HepG2 (cell line): ENCODE measurements around the gene ZNF653. TPM values are rescaled to one million over a fixed set of nuclear protein-coding genes. Genes with fewer than 3 reads are reported as not detected.
A peak's percentile ranks its signal among the peaks of the same experiment; 100 is the strongest.

Source experiments
- CC2D1A ChIP-seq: sonication (generic); formaldehyde crosslinking; IDR thresholded peaks from 2 replicates; pipeline ENCODE4 v1.8.1; 2023; ENCODE audit warnings: mild to moderate bottlenecking, missing genetic modification reagents
- DRAP1 ChIP-seq: IDR thresholded peaks from 2 replicates; pipeline ENCODE4 v1.6.1; 2016; ENCODE audit warnings: missing genetic modification reagents, missing compliant biosample characterization
- FOSL2 ChIP-seq: sonication (generic); formaldehyde crosslinking; IDR thresholded peaks from 2 replicates; pipeline ENCODE4 v1.4.0; 2020; ENCODE audit warnings: missing genetic modification reagents
- IKZF5 ChIP-seq: IDR thresholded peaks from 2 replicates; pipeline ENCODE4 v1.6.1; 2018; ENCODE audit warnings: missing genetic modification reagents, mild to moderate bottlenecking, missing compliant biosample characterization
- ISX ChIP-seq: sonication (generic); formaldehyde crosslinking; conservative IDR thresholded peaks from 2 replicates; pipeline ENCODE4 v1.5.0; 2020; ENCODE audit warnings: missing genetic modification reagents
- JUND ChIP-seq: sonication (generic); formaldehyde crosslinking; IDR thresholded peaks from 2 replicates; pipeline ENCODE4 v1.8.0; 2022; ENCODE audit warnings: mild to moderate bottlenecking, missing genetic modification reagents
- KLF16 ChIP-seq, 2 experiments: sonication (generic) in 1 of 2; formaldehyde crosslinking in 1 of 2; IDR thresholded peaks; 2 replicates each; pipeline versions ENCODE4 v1.6.1 to v1.8.0; 2016 to 2023; ENCODE audit warnings: missing genetic modification reagents in 2 of 2, missing compliant biosample characterization in 1 of 2
- NONO ChIP-seq, 2 experiments: fragments of 450-650 bp in 1 of 2; sonication (generic) in 1 of 2; formaldehyde crosslinking in 1 of 2; IDR thresholded peaks in 1 of 2; conservative IDR thresholded peaks in 1 of 2; 2 replicates each; pipeline versions ENCODE4 v1.6.1 to v1.8.0; 2017 to 2022; ENCODE audit warnings: mild to moderate bottlenecking in 1 of 2, missing genetic modification reagents in 1 of 2, moderate library complexity in 1 of 2
- PBX2 ChIP-seq: IDR thresholded peaks from 2 replicates; pipeline ENCODE4 v1.6.1; 2016; ENCODE audit warnings: control low read depth
- RNF2 ChIP-seq: fragments of 450-650 bp; conservative IDR thresholded peaks from 2 replicates; pipeline ENCODE4 v1.6.1; 2016; ENCODE audit warnings: low read depth
- TMF1 ChIP-seq: sonication (generic); formaldehyde crosslinking; IDR thresholded peaks from 2 replicates; pipeline ENCODE4 v1.8.1; 2022; ENCODE audit warnings: low read depth, missing genetic modification reagents
- ZBTB7A ChIP-seq: sonication (generic); formaldehyde crosslinking; IDR thresholded peaks from 2 replicates; pipeline ENCODE4 v1.8.0; 2022; ENCODE audit warnings: mild to moderate bottlenecking, missing genetic modification reagents
- ZNF142 ChIP-seq: sonication (generic); formaldehyde crosslinking; IDR thresholded peaks from 2 replicates; pipeline ENCODE4 v1.4.0; 2020; ENCODE audit warnings: missing genetic modification reagents
- ZNF574 ChIP-seq: sonication (generic); formaldehyde crosslinking; IDR thresholded peaks from 2 replicates; pipeline ENCODE4 v1.4.0; 2020; ENCODE audit warnings: missing genetic modification reagents
- ZNF7 ChIP-seq: IDR thresholded peaks from 2 replicates; pipeline ENCODE4 v1.6.1; 2016; ENCODE audit warnings: missing biosample characterization, missing genetic modification reagents
- ZNF720 ChIP-seq: sonication (generic); formaldehyde crosslinking; IDR thresholded peaks from 2 replicates; pipeline ENCODE4 v1.4.0; 2020; ENCODE audit warnings: missing genetic modification reagents
- polyA plus RNA-seq, 8 experiments: library from polyadenylated mRNA; depleted of rRNA in 3 of 8; stranded (reverse) in 7 of 8; unstranded in 1 of 8; fragments of >200 nt; fragmentation: Illumina TruSeq in 4 of 8; extraction: Trizol in 4 of 8; gene quantifications; 2 replicates each; pipeline versions ENCODE4 v1.2.1 to v1.2.3, GENCODE V29; 2011 to 2016; ENCODE audit warnings: low read depth in 4 of 8, missing spikeins in 1 of 8, mixed read lengths in 1 of 8; ENCODE audit not compliant: insufficient read depth in 1 of 8
- total RNA-seq, 5 experiments: library from RNA; depleted of rRNA; stranded (reverse); fragments of >200 nt; fragmentation: Illumina TruSeq; extraction: Trizol; gene quantifications; 2 replicates each; pipeline ENCODE4 v1.2.3, GENCODE V29; 2016; ENCODE audit warnings: low read depth in 1 of 5

Gene ZNF653
- total and polyA plus RNA-seq, 2 of the 13 experiments (the other 11 are each of a cell fraction or from before 2014, with no cell fraction given): 4.7 to 7.1 TPM

GRCh38 chr19:11505504-11506100 lies at the start of gene ZNF653 (continued):
- TF ChIP-seq IKZF5 (CRISPR knock-in tag) (no peak), DRAP1 (CRISPR knock-in tag) (no peak), KLF16 (CRISPR knock-in tag; IDR thresholded peaks at IDR 0.05) (no peak), PBX2 (CRISPR knock-in tag) (no peak), ISX (CRISPR knock-in tag) (no peak), ZNF142 (CRISPR knock-in tag) (peak; percentile 77; the same call in 1 of the 2 replicates), ZNF720 (CRISPR knock-in tag) (no peak), CC2D1A (CRISPR knock-in tag) (no peak), NONO (IDR thresholded peaks at IDR 0.05) (no peak), NONO (CRISPR knock-in tag; conservative IDR thresholded peaks at IDR 0.05) (peak; percentile 67; the same call in 1 of the 2 replicates), ZBTB7A (no peak), JUND (CRISPR knock-in tag) (no peak), FOSL2 (no peak), ZNF7 (no peak), TMF1 (no peak; the same call in 1 of the 2 replicates), RNF2 (no peak), ZNF574 (CRISPR knock-in tag) (peak; percentile 62)
